SK-N-SH treated with all-trans-retinoic acid at 6 μM for 48 hours (cell line): ENCODE data around the gene B4GAT1.

Source experiments
- ARNTL ChIP-seq: fragments of 450-650 bp; formaldehyde crosslinking; IDR thresholded peaks from 2 replicates; pipeline ENCODE4 v1.5.0; 2020; ENCODE audit warnings: low read depth, mild to moderate bottlenecking, moderate library complexity, borderline replicate concordance
- GLIS3 ChIP-seq: fragments of 250-450 bp; sonication (Bioruptor Pico); IDR thresholded peaks from 2 replicates; pipeline ENCODE4 v1.5.0; 2020; ENCODE audit warnings: mild to moderate bottlenecking, moderate library complexity
- PATZ1 ChIP-seq: fragments of 250-450 bp; sonication (Bioruptor Pico); IDR thresholded peaks from 2 replicates; pipeline ENCODE4 v1.8.0; 2020; ENCODE audit warnings: mild to moderate bottlenecking, moderate library complexity, borderline replicate concordance
- PPARA ChIP-seq: fragments of 250-450 bp; sonication (Bioruptor Pico); IDR thresholded peaks from 2 replicates; pipeline ENCODE4 v1.5.0; 2020; ENCODE audit warnings: mild to moderate bottlenecking, borderline replicate concordance
- RARB ChIP-seq: fragments of 250-450 bp; sonication (Bioruptor Pico); IDR thresholded peaks from 2 replicates; pipeline ENCODE4 v1.8.0; 2021; ENCODE audit warnings: mild to moderate bottlenecking, moderate library complexity
- TSHZ2 ChIP-seq: fragments of 250-450 bp; sonication (Bioruptor Pico); IDR thresholded peaks from 2 replicates; pipeline ENCODE4 v1.5.0; 2020; ENCODE audit warnings: mild to moderate bottlenecking, moderate library complexity
- ZFP3 ChIP-seq: fragments of 250-450 bp; sonication (Bioruptor Pico); IDR thresholded peaks from 2 replicates; pipeline ENCODE4 v1.5.0; 2020; ENCODE audit warnings: mild to moderate bottlenecking, moderate library complexity
- ZFP30 ChIP-seq: fragments of 450-650 bp; formaldehyde crosslinking; IDR thresholded peaks from 2 replicates; pipeline ENCODE4 v1.5.0; 2022; ENCODE audit warnings: mild to moderate bottlenecking, moderate library complexity
- ZNF565 ChIP-seq: fragments of 450-650 bp; formaldehyde crosslinking; conservative IDR thresholded peaks from 2 replicates; pipeline ENCODE4 v1.5.0; 2020; ENCODE audit warnings: low read depth, mild to moderate bottlenecking, moderate library complexity

- TF ChIP-seq PATZ1 (no peak), ZNF565 (no peak), GLIS3 (CRISPR knock-in tag) (no peak), ZFP30 (no peak), PPARA (no peak), RARB (CRISPR knock-in tag) (no peak), ZFP3 (CRISPR knock-in tag) (no peak), TSHZ2 (CRISPR knock-in tag) (no peak), ARNTL (CRISPR knock-in tag) (no peak)
Measured at GRCh38 chr11:66316849-66317251, 30.6 kb downstream of the B4GAT1 start, which contains the start of gene CD248.
